Stimulated activated CD4-positive, alpha-beta T cell treated with anti-CD3 and anti-CD28 coated beads, Interleukin-2, amount 100 ng/mL, for 24 hours (primary cell): ENCODE measurements around the gene INPPL1.
"Not testable (repeated sequence)": the region's sequence is repeated elsewhere in the genome, so short reads cannot be mapped to it uniquely, and the experiment has no call there.

ENCODE experiments used
- DNase-seq, 2 donors: peaks; one replicate each; pipeline ENCODE4 v3.0.0-alpha.2; 2020

INPPL1 gene

DNA sequence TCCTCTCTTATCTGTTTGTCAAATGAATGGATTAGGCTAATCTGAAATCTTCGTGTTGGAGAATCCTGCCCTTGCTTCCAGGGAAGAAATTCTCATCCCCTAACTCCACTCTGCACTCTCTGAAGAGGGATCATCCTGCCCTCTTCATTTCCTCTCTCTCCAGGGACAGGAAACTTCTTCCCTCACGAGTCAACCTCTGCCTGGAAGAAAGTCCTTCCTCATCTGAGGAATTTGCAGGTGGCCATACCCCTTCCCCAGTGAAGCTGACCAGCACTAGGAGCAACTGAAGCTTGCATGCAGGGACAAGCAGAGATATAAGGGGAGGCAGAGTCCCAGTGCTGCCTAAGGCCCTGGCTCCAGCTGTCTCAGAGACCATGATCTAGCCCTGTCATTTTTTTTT, 23.0 kb downstream of the INPPL1 start:
- no peak for DNase-seq

GRCh38 chr11:72249961-72250360, 25.4 kb downstream of the INPPL1 start:
- no peak for DNase-seq

GRCh38 chr11:72250661-72251464, 26.3 kb downstream of the INPPL1 start:
- no peak for DNase-seq

- no peak for DNase-seq
Measured at GRCh38 chr11:72251614-72252013, 27.0 kb downstream of the INPPL1 start.

- no peak for DNase-seq
Measured at GRCh38 chr11:72253392-72253791, 28.8 kb downstream of the INPPL1 start.

GRCh38 chr11:72254299-72254993, 29.9 kb downstream of the INPPL1 start:
- no peak for DNase-seq

DNA sequence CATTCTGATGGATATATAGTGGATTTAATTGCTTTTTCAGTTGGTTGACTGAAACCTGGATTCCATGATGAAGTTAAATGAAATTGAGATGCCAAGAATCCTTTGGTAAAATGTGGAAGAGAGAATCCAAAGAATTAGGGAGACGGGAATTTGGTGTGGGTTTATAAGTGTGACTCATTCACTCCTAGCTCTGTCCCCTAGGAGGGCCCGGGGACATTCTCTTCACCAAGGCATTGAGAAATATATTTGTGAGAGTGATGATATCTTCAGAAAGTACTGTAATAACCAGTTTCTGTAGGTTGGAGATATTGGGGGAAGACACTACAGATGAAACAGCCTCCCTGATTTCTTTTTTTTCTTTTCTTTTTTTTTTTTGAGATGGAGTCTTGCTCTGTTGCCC, 33.0 kb downstream of the INPPL1 start:
- no peak for DNase-seq

- DNase-seq: no peak
Measured at GRCh38 chr11:72259490-72259889, 34.9 kb downstream of the INPPL1 start.

- DNase-seq: no peak
Measured at GRCh38 chr11:72260574-72260973, 36.0 kb downstream of the INPPL1 start.

- DNase-seq: no peak
Measured at GRCh38 chr11:72263361-72263760, 38.8 kb downstream of the INPPL1 start.

DNA sequence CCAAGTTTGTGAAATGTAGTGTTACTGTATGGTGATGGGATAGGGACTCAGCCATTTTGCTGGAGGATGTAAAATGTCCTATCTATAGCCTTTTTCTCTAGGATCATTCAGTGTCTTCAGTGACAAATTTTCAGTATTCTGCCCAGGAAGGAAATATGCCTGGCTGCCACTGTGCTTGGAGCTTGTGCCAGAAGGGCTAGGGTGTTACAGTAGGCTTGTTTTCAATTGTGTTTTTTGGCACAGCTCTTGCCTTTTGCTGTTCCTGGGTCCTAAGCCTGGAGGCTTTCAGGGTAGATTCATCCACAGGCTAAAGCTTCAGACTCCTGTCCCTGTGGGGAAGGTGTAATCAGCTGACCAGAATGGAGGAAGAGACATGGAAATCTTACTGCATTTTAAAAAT, 41.4 kb downstream of the INPPL1 start:
- DNase-seq: no peak

DNA sequence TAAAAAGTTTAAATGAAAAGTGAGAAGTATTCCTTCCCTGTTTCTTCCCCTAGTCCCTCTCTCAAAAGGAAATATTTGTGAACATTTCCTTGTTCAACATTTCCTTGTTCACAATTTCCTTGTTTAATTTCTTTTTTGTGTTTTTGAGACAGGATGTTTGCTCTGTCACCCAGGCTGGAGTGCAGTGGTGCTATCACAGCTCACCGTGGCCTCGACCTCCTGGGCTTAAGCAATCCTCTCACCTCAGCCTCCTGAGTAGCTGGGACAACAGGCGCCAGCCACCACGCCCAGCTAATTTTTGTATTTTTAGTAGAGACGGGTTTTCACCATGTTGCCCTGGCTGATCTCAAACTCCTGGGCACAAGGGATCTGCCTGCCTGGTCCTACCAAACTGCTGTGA, 42.4 kb downstream of the INPPL1 start:
- DNase-seq: not testable (repeated sequence)

- no peak for DNase-seq
Measured at GRCh38 chr11:72267956-72268617, 43.5 kb downstream of the INPPL1 start.

DNA sequence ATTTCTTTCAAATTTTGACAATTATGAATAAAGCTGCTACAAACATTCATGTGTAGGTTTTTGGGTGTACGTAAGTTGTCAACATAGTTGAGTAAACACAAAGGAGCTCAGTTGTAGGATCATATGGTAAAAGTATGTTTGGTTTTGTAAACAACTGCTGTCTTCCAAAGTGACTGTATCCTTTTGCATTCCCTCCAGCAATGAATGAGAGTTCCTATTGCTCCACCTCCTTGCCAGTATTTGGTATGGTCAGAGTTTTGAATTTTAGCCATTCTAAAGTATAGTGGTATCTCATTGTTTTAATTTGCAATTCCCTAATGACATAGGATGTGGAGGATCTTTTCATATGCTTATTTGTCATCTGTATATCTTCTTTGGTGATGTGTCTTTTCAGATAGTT, 47.4 kb downstream of the INPPL1 start:
- no peak for DNase-seq

DNA sequence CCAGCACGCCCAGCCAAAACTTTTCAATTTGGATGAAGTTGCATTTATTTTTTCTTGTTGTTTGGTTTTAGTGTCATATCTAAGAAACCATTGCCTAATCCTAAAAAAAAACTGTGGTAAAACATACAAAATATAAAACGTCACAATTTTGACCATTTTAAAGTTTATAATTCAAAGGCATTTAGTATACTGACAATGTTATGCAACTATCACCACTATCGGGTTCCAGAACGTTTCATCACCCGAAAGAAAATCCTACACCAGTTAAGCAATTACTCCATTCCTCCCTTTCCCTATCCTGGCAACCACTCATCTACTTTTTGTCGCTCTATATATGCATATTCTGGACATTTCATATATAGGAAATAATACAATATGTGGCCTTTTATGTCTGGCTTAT, 49.9 kb downstream of the INPPL1 start:
- no peak for DNase-seq

GRCh38 chr11:72278905-72279304, 54.3 kb downstream of the INPPL1 start:
- no peak for DNase-seq

DNA sequence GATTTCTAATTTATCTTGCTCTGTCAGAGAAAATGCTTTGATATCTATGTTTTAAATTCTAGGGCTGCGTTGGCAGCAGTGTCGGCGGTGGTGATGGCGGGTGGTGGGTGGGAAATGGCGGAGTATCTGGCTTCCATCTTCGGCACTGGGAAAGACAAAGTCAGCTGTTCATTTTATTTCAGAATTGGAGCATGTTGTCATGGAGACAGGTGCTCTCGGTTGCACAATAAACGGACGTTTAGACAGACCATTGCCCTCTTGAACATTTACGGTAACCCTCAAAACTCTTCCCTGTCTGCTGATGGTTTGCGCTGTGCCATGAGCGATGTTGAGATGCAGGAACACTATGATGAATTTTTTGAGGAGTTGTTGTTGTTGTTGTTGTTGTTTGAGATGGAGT, 55.5 kb downstream of the INPPL1 start:
- no peak for DNase-seq

GRCh38 chr11:72280726-72281315, 56.3 kb downstream of the INPPL1 start:
- no peak for DNase-seq

- DNase-seq: no peak
Measured at GRCh38 chr11:72283947-72284346, 59.4 kb downstream of the INPPL1 start.

GRCh38 chr11:72287293-72287692, 62.7 kb downstream of the INPPL1 start:
- no peak for DNase-seq
